GM19395 (cell line): ENCODE data around the gene FBXO47.

Experiments
- ATAC-seq: cut with Tn5 transposase; IDR thresholded peaks from one replicate; pipeline ENCODE4 v1.9.1; 2021; ENCODE audit warnings: mild to moderate bottlenecking, moderate library complexity; ENCODE audit not compliant: unreplicated experiment

Gene FBXO47, protein sequence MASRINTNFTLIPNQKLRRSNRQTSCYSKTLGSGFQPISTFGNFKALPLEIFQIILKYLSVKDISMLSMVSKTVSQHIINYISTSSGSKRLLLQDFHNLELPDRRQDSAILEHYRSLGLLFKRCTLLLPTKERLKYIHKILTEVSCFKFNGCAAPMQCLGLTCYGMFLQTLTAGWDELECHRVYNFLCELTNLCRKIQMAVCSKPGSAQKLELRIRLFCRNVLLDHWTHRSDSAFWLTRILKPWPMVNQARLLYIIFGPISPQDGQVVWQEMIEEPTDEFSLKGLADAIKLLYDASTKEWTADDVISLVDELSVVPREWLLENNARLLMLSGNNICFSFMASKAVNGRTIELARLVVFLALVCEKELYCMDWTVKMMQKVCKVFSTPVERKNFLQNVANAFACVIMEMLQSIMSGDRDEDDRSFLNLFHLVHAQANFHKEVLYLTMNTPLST

DNA sequence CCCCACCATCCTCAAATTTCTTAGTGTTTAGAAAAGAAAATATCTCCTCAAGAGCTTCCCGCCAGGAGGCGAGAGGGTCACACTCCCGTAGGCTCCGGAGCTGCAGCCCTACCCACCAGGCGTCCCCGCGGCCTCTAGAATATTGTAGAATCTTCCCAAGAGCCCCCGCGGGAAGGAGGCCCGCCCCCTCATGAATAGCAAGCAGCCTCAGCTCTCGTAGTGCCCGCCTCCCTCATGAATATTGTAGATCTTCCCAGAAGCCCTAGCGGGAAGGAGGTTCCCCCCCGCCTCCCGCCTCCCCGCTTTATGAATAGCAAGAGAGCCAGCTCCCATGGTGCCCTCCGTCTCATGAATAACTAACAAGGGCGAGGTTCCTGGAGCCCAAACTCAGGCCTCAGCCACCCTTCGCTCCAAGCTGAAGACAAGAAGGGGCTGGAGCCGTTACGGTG, at the start of gene FBXO47:
TSS of gene FBXO47 (minus strand) at position 114 of the 449 bp plus-strand sequence. CDS start 4,378 bp downstream, outside the sequence.
- peak; percentile 62 for ATAC-seq

DNA sequence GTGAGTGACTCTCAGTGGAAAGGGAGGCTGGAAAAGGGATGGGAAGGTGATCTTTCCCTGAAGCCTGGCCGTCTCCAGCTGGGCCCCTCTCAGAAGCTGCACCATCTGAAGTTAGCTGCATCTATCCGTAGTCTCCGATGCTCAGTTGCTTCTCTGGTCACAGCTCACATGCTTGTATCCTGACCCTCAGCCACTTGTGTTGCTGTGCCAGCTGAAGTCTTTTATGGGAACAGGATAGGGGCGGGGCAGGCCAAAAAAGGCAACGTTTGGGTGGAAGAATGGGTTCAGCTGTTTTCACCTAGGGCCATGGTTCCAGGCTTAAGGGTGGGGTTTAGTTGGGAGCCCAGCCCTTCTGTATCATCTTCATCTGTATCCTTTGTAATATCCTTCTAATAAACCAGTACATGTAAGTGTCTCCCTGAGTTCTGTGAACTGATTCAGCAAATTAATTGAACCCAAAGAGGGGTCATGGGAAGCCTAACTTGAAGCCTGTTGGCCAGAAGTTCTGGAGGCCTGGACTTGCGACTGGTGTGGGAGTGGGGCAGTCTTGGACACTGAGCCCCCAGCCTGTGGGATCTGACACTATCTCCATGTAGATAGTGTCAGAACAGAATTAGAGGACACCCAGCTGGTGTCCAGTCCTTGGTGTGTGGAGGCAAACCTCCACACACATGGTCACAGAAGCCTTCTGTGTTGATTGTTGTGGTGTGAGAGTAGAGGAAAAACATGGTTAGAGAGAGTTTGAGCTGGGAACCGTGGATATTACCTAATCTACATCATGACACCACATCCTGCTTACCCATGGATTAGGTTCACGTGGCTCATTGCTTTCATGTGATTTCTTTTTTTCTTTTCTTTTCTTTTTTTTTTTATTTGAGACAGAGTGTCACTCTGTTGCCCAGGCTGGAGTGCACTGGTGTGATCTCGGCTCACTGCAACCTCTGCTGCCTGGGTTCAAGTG, 49.3 kb upstream of the FBXO47 start:
- no peak for ATAC-seq

DNA sequence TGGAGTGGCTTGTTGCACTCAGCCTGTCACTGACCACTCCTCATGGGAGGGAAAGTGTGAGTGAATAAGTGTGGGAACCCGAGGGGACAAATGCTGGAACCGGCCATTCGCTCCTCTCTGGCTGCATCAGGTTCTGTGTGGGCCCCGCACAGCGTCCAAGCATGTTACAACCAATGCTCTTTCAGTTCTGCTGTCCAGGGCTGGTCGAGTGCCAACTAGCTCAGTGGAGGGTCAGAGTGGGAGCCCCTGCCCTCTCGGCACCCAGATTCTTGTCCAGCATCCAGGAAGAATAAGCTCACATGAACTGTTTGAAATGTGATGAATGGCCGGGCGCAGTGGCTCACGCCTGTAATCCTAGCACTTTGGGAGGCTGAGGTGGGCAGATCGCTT, 48.3 kb upstream of the FBXO47 start:
- ATAC-seq: no peak

DNA sequence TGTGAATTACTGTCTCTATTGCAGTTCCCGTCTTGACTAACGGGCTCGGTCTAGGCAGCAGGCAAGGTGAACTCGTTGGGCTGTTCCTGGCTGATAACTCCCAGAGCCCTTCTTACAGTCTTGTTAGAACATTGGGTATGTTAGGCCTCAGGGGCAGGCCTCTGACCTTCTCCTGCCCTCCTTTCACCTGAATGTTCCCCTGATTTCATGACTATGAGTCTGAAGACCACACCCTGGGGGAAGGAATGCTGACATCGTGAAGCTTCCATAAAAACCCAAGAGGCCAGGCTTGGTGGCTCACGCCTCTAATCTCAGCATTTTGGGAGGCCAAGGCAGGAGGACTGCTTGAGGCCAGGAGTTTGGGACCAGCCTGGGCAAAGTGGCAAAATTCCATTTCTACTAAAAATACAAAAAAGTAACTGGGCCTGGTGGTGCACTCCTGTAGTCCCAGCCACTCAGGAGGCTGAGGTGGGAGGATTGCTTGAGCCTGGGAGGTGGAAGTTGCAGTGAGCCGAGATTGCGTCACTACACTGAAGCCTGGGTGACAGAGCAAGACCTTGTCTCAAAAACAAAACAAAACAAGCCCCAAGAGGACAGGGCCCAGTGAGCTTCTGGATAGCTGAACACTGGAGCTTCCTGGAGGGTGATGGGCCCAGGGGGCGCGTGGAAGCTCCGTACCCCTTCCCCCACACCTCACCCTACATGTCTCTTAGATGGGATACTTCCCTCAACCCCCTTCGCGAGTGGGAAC, 47.8 kb upstream of the FBXO47 start:
- no peak for ATAC-seq

DNA sequence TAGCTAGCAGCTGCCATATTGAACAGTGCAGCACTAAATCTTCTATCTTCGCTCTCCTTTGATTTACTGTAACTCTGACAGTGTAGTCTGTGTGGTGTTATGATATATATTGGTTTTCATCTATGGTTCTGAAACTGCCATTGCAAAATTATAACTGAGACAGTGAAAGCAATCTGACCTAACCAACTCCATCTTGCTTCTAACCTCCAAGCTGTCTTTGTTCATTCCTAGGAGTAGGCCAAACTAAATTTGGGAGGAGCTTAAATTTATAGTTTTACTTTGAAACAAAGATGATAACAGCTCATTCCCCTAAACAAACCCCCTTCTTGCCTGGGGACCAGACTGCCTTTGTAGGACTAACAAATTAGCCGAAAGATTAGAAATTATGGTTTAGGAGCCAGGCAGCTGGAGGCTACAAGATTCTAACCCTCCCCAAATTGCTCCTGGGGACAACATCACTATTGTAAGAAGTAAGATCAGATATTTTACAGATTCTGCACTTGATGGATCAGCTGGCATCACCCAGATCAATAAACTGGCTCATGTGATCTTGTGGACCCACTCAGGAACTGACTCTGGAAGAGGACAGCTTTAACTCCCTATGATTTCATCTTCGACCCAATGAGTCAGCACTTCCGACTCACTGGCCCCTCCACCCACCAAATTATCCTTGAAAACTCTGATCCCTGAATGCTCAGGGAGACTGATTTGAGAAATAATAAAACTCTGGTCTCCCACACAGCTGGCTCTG, 47.0 kb upstream of the FBXO47 start:
- no peak for ATAC-seq

DNA sequence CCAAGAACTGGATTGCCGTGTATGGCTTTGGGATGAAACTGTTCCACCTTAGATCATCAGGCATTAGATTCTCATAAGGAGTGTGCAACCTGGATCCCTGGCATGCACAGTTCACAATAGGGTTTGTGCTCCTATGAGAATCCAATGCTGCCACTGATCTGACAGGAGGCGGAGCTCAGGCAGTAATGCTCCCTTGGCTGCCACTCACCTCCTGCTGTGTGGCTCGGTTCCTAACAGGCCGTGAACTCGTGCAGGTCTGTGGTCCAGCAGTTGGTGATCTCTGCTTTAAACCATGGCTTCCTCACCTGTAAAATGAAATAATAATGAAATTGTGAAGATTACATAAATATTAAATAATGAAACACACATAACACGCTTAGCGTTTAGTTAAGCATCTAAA, 45.5 kb upstream of the FBXO47 start:
- ATAC-seq: no peak

DNA sequence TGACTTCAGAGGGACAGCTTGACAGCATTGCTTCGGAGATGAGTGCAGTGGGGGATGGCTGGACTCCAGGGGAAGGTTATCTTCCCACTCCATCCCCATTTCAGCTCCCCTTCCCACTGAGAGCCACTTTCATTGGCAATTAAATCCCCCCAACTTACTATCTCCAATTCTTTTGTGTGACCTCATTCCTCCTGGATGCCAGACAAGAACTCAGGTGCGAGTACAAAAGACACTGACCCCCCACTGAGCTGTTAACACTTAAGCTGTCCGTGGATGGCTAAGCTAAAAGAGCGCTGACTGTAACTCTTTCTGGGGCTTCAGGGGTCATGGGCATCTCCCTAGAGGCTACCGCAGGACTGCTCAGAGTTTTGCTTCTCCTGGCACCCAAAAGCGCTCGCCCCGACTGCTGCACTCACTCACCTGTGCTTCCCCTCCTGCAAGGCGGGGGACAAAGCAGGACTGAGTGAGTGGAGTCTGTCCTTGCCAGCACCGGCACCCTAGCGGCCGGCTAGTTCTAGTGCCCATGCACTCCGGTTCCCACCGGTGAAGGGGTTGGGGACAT, 44.8 kb upstream of the FBXO47 start:
- ATAC-seq: no peak

DNA sequence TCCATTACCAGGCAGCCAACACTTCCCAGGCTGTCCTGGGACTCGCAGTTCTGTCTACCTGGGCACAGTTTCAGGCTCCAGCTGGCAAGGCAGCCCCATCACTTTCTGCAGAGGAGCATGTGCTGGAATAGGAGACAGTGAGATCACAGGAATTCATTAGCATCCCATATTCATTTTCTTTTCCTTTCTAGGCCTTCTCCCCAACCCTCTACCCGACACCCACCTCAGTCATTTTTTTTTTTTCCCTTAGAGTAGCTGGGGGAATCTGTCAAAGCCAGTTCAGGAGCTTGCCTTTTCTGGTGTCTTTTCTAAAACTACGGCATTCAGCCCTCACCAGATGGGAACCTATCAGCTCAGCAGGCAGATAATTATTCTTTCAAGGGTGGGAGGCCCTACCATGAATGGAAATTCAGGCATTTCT, 42.4 kb upstream of the FBXO47 start:
- no peak for ATAC-seq

DNA sequence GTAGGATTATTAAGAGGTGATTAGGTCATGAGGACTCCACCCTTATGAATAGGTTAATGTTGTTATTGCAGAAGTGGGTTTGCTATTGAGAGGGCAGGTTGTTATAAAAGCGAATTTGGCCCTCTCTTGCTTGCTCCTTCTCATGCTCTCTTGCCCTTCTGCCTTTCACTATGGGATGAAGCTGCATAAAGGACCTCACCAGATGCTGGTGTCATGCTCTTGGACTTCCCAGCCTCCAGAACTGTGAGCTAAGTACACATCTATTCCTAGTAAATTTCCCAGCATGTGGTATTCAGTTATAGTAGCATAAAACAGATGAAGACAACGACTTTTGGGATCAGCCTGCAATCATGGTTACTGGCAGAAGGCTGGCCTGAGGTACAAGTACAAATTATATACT, 41.4 kb upstream of the FBXO47 start:
- no peak for ATAC-seq

DNA sequence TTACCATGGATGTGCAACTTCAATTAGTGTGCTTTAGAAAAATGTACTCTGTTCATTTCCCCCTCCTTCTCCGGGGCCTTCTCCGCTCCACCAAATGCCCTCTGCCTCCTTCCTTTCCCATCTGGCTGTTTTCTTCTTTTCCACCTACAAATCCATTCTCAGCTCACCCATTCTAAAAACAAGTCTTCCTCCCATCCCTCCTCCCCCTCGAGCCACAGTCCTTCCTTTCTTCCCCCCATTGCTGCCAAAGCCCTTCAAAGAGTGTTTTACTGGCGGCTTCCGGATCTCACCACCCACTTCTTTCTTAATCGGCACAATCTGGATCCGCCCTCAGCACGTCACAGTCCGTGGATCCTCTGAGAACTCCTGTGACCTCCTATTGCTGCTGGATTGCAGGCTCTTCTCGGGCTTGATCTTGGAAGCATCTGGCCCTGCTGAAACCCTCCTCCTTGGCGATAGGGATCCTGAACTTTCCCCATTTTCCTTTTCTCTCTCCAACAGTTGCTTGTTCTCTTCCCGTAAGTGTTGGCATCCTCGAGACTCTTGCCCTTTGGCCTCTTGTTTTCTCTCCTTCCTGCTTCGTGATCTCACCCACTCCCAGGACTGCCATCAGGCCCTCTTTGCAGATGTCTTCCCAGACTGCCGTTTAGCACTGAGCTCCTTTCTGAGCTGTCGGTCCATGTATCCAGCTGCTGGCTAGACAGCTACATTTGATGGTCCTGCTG, 36.0 kb upstream of the FBXO47 start:
- no peak for ATAC-seq

DNA sequence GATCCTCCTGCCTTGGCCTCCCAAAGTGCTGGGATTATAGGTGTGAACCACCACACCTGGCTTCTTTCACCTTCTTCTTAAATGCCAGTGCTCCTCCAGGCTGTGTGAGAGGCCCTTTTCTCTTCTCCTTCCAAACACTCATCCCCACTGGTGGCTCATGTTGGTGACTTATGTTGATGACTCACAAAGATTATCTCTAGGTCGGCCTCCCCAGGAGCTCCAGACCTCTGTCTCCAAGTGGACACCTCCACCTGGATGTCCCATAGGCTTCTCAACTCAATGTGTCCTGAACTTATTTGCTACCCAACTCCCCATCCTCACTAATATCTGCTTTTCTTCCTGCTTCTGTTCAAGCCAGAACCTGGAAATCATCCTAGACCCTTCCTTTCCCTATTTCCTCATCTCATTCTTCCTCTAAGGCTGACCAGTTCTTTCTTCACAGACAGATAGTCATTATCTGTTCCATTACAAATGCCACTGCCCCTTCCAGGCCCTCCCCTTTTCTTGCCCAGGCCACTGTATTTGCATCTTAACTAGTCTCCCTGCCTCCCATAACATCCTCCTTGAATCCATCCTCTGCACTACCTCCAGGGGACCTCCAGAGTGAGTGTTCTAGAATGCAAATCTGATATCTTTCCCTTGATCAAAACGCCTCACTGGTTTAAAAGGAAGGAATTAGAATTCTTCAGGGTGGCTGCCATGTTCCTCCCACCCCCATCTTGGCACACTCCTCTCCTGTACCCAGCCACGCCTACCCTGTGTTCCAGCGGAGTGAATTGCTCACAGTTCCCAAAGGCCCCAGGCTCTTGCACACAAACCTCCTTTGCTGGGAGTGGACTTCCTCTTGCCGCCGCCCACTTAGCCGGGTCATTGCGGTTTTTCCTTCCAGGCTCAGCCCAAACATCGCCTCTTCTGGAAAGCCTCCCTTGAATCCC, 34.8 kb upstream of the FBXO47 start:
- no peak for ATAC-seq

DNA sequence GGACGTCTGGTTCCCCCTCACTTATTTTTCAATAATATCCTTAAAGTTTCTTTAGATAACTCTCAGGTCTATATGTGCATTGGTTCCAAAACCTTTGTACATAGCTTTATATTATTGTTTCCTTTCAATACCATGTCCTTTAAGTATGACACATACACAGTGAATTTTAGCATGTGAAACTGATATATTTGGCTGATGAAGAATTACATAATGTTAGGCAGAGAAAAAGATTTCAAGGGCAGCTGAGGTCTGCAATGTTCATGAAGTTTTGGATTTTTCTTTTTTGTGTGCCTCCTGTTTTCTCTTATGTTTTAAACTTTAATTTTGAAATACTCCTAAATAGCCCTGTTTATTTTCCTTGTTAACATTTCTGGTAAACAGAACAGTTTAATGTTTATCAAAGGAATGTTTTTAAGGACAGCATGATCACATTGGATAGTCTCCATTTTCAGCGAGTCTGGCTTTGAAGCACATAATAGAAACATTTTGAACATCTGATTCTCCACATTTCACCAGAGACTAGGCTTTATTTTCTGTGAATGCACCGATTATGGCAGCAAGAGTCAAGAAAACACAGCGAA, 32.9 kb upstream of the FBXO47 start:
- ATAC-seq: no peak

DNA sequence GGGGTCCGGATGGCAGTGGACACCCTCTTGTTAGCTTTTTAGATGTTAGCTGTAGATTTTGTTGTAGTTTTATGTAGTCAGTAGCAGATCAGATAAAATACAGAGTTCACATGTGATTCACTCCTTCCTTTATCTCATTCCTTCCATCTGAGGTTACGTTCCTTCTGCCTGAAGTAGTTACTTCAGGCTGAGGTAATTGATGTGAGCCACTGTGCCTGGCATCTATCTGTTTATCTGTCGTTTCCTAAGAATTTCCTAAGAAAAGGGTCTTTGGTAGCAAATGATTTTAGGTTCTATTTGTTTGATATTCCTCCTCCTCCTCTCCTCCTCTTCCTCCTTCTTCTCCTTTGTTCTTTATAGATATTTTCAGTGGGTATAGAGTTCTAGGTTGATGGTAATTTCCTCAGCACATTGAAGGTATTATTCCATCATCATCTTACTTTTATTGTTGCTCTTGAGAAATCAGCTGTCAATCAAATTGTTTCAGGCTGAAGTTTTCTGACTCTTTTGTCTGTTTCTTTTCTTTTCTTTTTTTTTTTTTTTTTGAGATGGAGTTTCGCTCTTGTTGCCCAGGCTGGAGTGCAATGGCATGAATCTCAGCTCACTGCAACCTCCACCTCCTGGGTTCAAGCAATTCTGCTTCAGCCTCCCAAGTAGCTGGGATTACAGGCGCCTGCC, 29.6 kb upstream of the FBXO47 start:
- ATAC-seq: no peak

DNA sequence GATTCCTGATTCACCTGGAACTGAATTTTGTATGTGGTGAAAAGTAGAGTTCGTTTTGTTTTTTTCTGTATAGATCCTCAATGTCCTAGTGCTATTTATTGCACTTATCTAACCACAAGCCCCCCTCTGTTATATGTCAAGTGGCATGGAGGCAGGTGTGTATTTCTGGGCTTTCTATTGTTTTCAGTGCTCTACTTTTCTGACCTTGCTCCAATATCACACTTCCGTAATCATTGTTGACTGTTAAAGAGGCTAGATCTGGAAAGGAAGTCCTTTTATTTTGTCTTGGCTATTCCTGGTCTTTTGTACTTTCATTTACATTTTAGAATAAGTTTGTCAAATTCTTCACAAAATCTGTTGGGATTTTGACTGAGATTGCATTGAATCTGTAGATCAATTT, 26.8 kb upstream of the FBXO47 start:
- ATAC-seq: no peak

DNA sequence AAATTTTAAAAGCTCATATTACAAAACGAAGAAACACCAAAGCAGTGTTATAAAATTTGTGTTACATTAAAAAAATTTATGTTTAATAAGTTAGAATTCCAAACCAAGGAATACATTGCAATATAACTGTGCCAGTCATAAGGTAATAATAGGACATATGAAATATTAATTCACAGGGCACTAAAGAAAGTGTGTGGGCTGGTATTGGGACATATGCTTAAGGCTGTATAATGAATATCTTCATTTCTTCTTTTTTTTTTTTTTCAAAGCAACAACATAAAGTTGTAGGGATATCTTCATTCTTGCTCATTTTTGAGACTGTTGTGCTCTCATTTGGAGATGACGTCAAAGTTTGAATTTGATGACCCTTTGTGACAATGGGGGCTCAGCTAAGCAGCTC, 17.5 kb upstream of the FBXO47 start:
- ATAC-seq: no peak

DNA sequence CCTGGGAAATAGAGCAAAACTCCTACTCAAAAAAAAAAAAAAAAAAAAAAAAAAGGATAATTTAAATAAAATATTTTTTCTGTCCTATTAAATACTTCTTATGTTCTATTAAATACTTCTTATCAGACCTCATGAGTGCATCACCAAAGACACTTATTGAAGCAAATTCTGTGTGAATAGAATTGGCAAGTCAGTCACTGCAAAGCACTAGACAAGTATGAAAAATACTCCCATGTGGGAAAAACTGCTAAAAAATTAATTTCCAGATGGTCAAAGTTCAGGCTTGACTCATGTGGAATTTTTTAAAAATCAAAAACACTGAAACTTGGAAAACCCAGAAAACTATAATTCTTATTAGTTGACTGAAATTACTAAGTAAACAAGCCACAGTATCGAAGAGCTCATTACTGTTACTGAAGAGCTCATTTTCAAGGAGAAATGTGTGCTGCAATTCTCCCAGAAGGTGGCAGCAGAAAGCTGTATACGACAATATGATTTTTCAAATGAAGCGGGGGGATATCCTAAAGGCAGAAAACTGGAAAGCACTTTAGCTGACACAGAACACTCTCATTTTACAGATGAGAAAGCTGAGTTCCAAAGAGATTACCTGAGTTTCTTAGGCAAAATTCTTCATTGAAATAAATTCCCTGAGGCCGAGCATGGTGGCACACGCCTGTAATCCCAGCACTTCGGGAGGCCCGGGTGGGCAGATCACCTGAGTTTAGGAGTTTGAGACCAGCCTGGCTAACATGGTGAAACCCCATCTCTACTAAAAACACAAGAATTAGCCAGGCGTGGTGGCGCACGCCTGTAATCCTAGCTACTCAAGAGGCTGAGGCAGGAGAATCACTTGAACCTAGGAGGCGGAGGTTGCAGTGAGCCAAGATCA, 15.9 kb upstream of the FBXO47 start:
- no peak for ATAC-seq
